Thyroid gland (tissue), 4 donors: ENCODE results near the gene PRPS1.

Experiments
- POLR2A ChIP-seq, 2 donors: fragments of 450-650 bp; IDR thresholded peaks; one replicate each; pipeline ENCODE4 v1.6.1; 2017; ENCODE audit warnings: antibody characterized with exemption in 2 of 2, mild to moderate bottlenecking in 2 of 2, moderate library complexity in 1 of 2
- TF ChIP-seq, protein P1 (sequence below), 6 experiments: fragments of 200-600 bp in 3 of 6; fragments of 450-650 bp in 3 of 6; sonication (generic) in 3 of 6; IDR thresholded peaks; one replicate each; pipeline ENCODE4 v1.5.1; 2016 to 2019; ENCODE audit warnings: antibody characterized with exemption in 6 of 6, mild to moderate bottlenecking in 2 of 6, inconsistent platforms in 1 of 6, moderate library complexity in 1 of 6

DNA sequence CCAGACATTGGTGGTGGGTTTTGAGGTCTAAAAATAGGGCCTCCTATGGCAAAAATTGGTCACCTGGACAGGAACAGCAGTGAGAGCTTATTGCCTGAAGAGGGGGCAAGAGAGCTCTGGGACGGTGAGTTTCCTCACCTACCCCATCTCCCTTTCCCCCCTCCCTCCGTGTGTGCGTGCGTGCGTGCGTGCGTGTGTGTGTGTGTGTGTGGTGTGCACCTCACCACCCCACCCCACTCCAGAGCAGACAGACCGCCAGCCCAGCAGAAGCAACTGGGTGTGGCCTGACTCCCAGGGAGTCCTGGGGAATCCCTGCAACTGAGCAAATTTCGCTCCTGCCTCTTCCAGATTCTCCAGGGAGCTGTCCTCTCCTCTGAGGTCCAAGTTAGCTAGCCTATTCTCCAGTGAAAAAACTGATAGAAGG lies 44.7 kb downstream of the PRPS1 start:
- TF ChIP-seq, protein P1, sequence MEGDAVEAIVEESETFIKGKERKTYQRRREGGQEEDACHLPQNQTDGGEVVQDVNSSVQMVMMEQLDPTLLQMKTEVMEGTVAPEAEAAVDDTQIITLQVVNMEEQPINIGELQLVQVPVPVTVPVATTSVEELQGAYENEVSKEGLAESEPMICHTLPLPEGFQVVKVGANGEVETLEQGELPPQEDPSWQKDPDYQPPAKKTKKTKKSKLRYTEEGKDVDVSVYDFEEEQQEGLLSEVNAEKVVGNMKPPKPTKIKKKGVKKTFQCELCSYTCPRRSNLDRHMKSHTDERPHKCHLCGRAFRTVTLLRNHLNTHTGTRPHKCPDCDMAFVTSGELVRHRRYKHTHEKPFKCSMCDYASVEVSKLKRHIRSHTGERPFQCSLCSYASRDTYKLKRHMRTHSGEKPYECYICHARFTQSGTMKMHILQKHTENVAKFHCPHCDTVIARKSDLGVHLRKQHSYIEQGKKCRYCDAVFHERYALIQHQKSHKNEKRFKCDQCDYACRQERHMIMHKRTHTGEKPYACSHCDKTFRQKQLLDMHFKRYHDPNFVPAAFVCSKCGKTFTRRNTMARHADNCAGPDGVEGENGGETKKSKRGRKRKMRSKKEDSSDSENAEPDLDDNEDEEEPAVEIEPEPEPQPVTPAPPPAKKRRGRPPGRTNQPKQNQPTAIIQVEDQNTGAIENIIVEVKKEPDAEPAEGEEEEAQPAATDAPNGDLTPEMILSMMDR (IDR thresholded peaks at IDR 0.05): peak; percentile 38 to 78 (median 68)
- TF ChIP-seq POLR2A (IDR thresholded peaks at IDR 0.05): peak in 1 of 2 donors; percentile 60
